Loucy (cell line): ENCODE measurements around the gene ATE1.

Source experiments
- H2AFZ ChIP-seq: fragments of 200-600 bp; sonication (generic); 2 replicates; pipeline ENCODE4 v1.6.0; 2016; ENCODE audit warnings: antibody characterized with exemption, mild to moderate bottlenecking, low read length, moderate library complexity
- H3F3A ChIP-seq: fragments of 200-600 bp; 2 replicates; pipeline ENCODE4 v1.6.0; 2016; ENCODE audit warnings: antibody characterized with exemption, low read depth, mild to moderate bottlenecking
- H3K27me3 ChIP-seq: fragments of 200-600 bp; sonication (generic); 2 replicates; pipeline ENCODE4 v1.6.1; 2014; ENCODE audit warnings: low read length, mild to moderate bottlenecking; ENCODE audit not compliant: insufficient read depth, poor library complexity, severe bottlenecking
- H3K36me3 ChIP-seq: fragments of 200-600 bp; sonication (generic); 2 replicates; pipeline ENCODE4 v1.6.1; 2016; ENCODE audit warnings: low read length; ENCODE audit not compliant: insufficient read depth
- H3K4me1 ChIP-seq: fragments of 200-600 bp; sonication (generic); 2 replicates; pipeline ENCODE4 v1.5.1; 2014; ENCODE audit warnings: low read length, mild to moderate bottlenecking; ENCODE audit not compliant: insufficient read depth, poor library complexity, severe bottlenecking
- H3K4me2 ChIP-seq: fragments of 200-600 bp; sonication (generic); 2 replicates; pipeline ENCODE4 v1.6.0; 2014; ENCODE audit warnings: antibody characterized with exemption, low read length, low read depth, mild to moderate bottlenecking; ENCODE audit not compliant: poor library complexity, severe bottlenecking
- H3K4me3 ChIP-seq: fragments of 200-600 bp; sonication (generic); 2 replicates; pipeline ENCODE4 v1.5.1; 2014; ENCODE audit warnings: low read length, mild to moderate bottlenecking, mixed read lengths; ENCODE audit not compliant: poor library complexity, severe bottlenecking
- H3K79me2 ChIP-seq: fragments of 200-600 bp; sonication (generic); 2 replicates; pipeline ENCODE4 v1.6.1; 2014; ENCODE audit warnings: low read length; ENCODE audit not compliant: insufficient read depth
- H3K9ac ChIP-seq: fragments of 200-600 bp; sonication (generic); 2 replicates; pipeline ENCODE4 v1.6.0; 2014; ENCODE audit warnings: mild to moderate bottlenecking, low read depth, low read length, moderate library complexity; ENCODE audit not compliant: poor library complexity, severe bottlenecking
- H3K9me2 ChIP-seq: fragments of 200-600 bp; sonication (generic); replicated peaks from 2 replicates; pipeline ENCODE4 v1.6.1; 2016; ENCODE audit warnings: low read depth, low read length, mixed read lengths
- H3K9me3 ChIP-seq: fragments of 200-600 bp; sonication (generic); 2 replicates; pipeline ENCODE4 v1.6.1; 2014; ENCODE audit warnings: mild to moderate bottlenecking, antibody characterized with exemption, low read length, low read depth; ENCODE audit not compliant: insufficient read depth
- H4K20me1 ChIP-seq: fragments of 200-600 bp; sonication (generic); 2 replicates; pipeline ENCODE4 v1.6.0; 2014; ENCODE audit warnings: antibody characterized with exemption, low read length, mild to moderate bottlenecking; ENCODE audit not compliant: insufficient read depth, poor library complexity, severe bottlenecking
- EZH2phosphoT487 ChIP-seq: fragments of 200-600 bp; IDR thresholded peaks from 2 replicates; pipeline ENCODE4 v1.6.1; 2018; ENCODE audit warnings: antibody characterized with exemption, mild to moderate bottlenecking, moderate library complexity, borderline replicate concordance
- TF ChIP-seq, protein P1 (sequence below): fragments of 200-600 bp; sonication (generic); conservative IDR thresholded peaks from 2 replicates; pipeline ENCODE4 v1.5.1; 2014; ENCODE audit warnings: mild to moderate bottlenecking, antibody characterized with exemption, low read length

Gene ATE1

DNA sequence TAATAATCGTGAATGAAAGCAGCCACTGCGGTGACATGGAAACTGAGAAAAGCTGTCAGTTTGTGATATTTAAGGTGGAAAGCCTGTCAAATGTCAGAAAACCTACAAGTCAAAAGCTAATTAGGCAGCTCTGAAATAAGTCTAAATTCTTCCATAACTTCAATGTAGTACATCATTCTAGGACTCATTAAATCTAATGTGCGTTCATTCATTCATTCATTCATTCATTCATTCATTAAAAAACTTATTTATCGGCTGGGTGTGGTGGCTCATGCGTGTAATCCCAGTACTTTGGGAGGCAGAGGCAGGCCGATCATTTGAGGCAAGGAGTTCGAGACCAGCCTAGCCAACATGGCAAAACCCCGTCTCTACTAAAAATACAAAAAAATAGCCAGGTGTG lies 79.7 kb downstream of the ATE1 start:
- no peaks in the 10 kb centered on the region for H4K20me1 ChIP-seq
- H3K9me2 ChIP-seq: no peaks in the 10 kb centered on the region
- no peaks in the 10 kb centered on the region for H3K9me3 ChIP-seq
- no peaks in the 10 kb centered on the region for H3K79me2 ChIP-seq
- no peak overlapping the region for H3K4me3 ChIP-seq
- no peaks in the 10 kb centered on the region for H3K4me1 ChIP-seq
- H2AFZ ChIP-seq: no peak overlapping the region
- no peak for TF ChIP-seq EZH2phosphoT487
- TF ChIP-seq, protein P1, sequence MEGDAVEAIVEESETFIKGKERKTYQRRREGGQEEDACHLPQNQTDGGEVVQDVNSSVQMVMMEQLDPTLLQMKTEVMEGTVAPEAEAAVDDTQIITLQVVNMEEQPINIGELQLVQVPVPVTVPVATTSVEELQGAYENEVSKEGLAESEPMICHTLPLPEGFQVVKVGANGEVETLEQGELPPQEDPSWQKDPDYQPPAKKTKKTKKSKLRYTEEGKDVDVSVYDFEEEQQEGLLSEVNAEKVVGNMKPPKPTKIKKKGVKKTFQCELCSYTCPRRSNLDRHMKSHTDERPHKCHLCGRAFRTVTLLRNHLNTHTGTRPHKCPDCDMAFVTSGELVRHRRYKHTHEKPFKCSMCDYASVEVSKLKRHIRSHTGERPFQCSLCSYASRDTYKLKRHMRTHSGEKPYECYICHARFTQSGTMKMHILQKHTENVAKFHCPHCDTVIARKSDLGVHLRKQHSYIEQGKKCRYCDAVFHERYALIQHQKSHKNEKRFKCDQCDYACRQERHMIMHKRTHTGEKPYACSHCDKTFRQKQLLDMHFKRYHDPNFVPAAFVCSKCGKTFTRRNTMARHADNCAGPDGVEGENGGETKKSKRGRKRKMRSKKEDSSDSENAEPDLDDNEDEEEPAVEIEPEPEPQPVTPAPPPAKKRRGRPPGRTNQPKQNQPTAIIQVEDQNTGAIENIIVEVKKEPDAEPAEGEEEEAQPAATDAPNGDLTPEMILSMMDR: no peak
- H3K4me2 ChIP-seq: no peak overlapping the region
- no peaks in the 10 kb centered on the region for H3F3A ChIP-seq
- H3K9ac ChIP-seq: no peak overlapping the region
- peaks cover 16% of the 10 kb centered on the region for H3K36me3 ChIP-seq
- H3K27me3 ChIP-seq: no peaks in the 10 kb centered on the region

- peaks cover 19% of the 10 kb centered on the region for H3K36me3 ChIP-seq
- TF ChIP-seq EZH2phosphoT487: no peak
- TF ChIP-seq, protein P1: no peak
- no peaks in the 10 kb centered on the region for H3K9me2 ChIP-seq
- H3K79me2 ChIP-seq: no peaks in the 10 kb centered on the region
- no peak overlapping the region for H3K4me2 ChIP-seq
- no peak overlapping the region for H3K9ac ChIP-seq
- no peak overlapping the region for H3K4me3 ChIP-seq
- H3K9me3 ChIP-seq: no peaks in the 10 kb centered on the region
- no peak overlapping the region for H2AFZ ChIP-seq
- H4K20me1 ChIP-seq: no peaks in the 10 kb centered on the region
- no peaks in the 10 kb centered on the region for H3K27me3 ChIP-seq
- H3K4me1 ChIP-seq: no peaks in the 10 kb centered on the region
- H3F3A ChIP-seq: no peaks in the 10 kb centered on the region
Measured at GRCh38 chr10:121846555-121846954, 81.3 kb downstream of the ATE1 start.

DNA sequence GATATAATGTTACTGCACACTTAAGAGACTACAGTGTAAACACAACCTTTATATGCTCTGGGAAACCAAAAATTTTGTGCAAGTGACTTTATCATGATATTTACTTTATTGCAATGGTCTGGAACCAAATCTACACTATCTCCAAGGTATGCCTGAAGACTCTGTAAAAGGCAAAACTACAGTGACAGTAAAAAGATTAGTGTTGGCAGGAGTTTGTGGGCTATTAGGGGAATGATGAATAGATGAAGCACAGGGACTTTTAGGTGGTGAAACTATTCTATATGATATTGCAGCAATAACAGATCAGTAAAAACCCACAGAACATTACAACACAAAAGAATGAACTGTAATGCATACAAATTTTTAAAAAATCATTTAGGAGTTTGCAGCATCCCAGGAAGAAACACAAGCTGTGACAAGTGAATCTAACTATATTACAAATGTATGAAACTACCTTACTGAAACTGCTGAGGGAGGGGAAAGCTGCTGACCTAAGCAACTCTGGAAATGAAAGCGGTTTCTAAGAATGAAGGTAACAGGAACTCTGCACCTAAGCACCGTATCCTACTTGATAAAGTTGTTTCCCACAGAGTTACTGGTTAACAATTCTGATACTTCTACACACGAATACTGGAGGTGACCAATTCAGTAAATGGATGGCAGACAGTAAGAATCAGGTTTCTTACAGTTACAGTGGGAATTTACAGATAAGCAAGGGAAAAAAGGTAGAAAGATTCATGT lies 82.6 kb downstream of the ATE1 start:
- Histone ChIP-seq H3K79me2 (no peaks in the 10 kb centered on the region), H3K9me2 (no peaks in the 10 kb centered on the region), H3K27me3 (no peaks in the 10 kb centered on the region), H3K9me3 (no peaks in the 10 kb centered on the region), H3K36me3 (peaks cover 14% of the 10 kb centered on the region), H3K4me3 (no peak overlapping the region), H3K4me1 (no peaks in the 10 kb centered on the region), H3K9ac (no peak overlapping the region), H3F3A (no peaks in the 10 kb centered on the region), H2AFZ (no peak overlapping the region), H4K20me1 (no peaks in the 10 kb centered on the region), H3K4me2 (no peak overlapping the region)
- TF ChIP-seq, protein P1: no peak
